ENCODE results near the gene G2E3. TPM values are rescaled to one million over a fixed set of nuclear protein-coding genes. Genes with fewer than 3 reads are reported as not detected.

The G2E3 gene
- total and polyA plus RNA-seq, 2 of the 13 experiments (the other 11 are each of a cell fraction or from before 2014, with no cell fraction given) = 22.8 to 63.0 TPM

- CTCF ChIA-PET (ENCODE audit: low intra/inter-chr PET ratio, low total read pairs) = no interaction called here
- no peaks in the 10 kb centered on the region for H3K4me1 ChIP-seq (ENCODE audit: insufficient read depth, low read length)
- no peak for FAIRE-seq
- 99% methylated on average over 1 of the region's 1 CpG for WGBS (ENCODE audit: low lambda C conversion rate)
- H3K4me3 ChIP-seq (replicated peaks in 1 of 3; ENCODE audit: insufficient read depth in 1 of 3, low read depth in 2 of 3, low read length in 3 of 3) = no peak overlapping the region
- in situ Hi-C loops (cut with HindIII; ENCODE audit: extremely low pct_ligation_motif_present, low pct_unique_long_range_greater_than_20kb) (no loop called here), intact Hi-C loops (cut with micrococcal nuclease; ENCODE audit: unreplicated experiment) (no loop called here)
- no peak for DNase-seq (ENCODE audit: low spot score)
- no peaks in the 10 kb centered on the region for H3K79me2 ChIP-seq (ENCODE audit: insufficient read depth, low read length)
- H3K4me2 ChIP-seq (ENCODE audit: low read depth, low read length) = no peak overlapping the region
- no peak for ATAC-seq
- H2AFZ ChIP-seq (ENCODE audit: low read length) = no peak overlapping the region
- H3K27me3 ChIP-seq (ENCODE audit: control insufficient read depth in 1 of 2, insufficient read depth in 2 of 2, low read length in 2 of 2) = no peaks in the 10 kb centered on the region
- POLR2A ChIA-PET = no interaction called here
- H3K9me3 ChIP-seq (ENCODE audit: low read length) = no peaks in the 10 kb centered on the region
- H3K27ac ChIP-seq (ENCODE audit: extremely low read length, insufficient read depth, low read length) = no peak overlapping the region
- peaks cover 20 to 68% of the 10 kb centered on the region in 2 experiments for H3K36me3 ChIP-seq (replicated peaks in 1 of 2; ENCODE audit: control insufficient read depth in 1 of 2, insufficient read depth in 2 of 2, low read length in 2 of 2)
- no peak overlapping the region for H3K9ac ChIP-seq (ENCODE audit: insufficient read depth, low read depth, low read length)
- TF ChIP-seq CREM (IDR thresholded peaks at IDR 0.05) (no peak), CREM (CRISPR knock-in tag; IDR thresholded peaks at IDR 0.05) (no peak), ZNF770 (CRISPR knock-in tag; IDR thresholded peaks at IDR 0.05) (no peak), BORCS8-MEF2B (CRISPR knock-in tag; IDR thresholded peaks at IDR 0.05) (no peak), ZNF441 (CRISPR knock-in tag; IDR thresholded peaks at IDR 0.05; ENCODE audit: borderline replicate concordance) (no peak), ZNF496 (CRISPR knock-in tag; IDR thresholded peaks at IDR 0.05; ENCODE audit: insufficient replicate concordance) (no peak), SAFB2 (CRISPR knock-in tag; IDR thresholded peaks at IDR 0.05; ENCODE audit: borderline replicate concordance, low read depth) (no peak), CAMTA2 (CRISPR knock-in tag; IDR thresholded peaks at IDR 0.05; ENCODE audit: borderline replicate concordance) (no peak), IKZF1 (IDR thresholded peaks at IDR 0.05) (no peak), BATF2 (CRISPR knock-in tag; IDR thresholded peaks at IDR 0.05) (no peak), ZSCAN25 (CRISPR knock-in tag; IDR thresholded peaks at IDR 0.05) (no peak)
- no peaks in the 10 kb centered on the region for H4K20me1 ChIP-seq (ENCODE audit: insufficient read depth, low read length)
- no TSS peak for BruUV-seq (replicated peaks)
Observed at GRCh38 chr14:30596935-30597334, 38.0 kb downstream of the G2E3 start.
